Activated CD8-positive, alpha-beta T cell treated with anti-CD3 and anti-CD28 coated beads, Interleukin-2, amount 10 ng/mL, durations not matched to agents 7 days and 5 days (primary cell): Measurements from ENCODE around the gene PSRC1. TPM values are rescaled to one million over a fixed set of nuclear protein-coding genes. Genes with fewer than 3 reads are reported as not detected.

ENCODE experiments used
- ATAC-seq: fragments of 150-1000 bp; cut with Tn5 transposase; one replicate; pipeline ENCODE4 v1.10.0; 2021; ENCODE audit warnings: moderate library complexity
- CTCF ChIA-PET: fragments of 350-600 bp; sonication (Branson Sonifier 250); formaldehyde crosslinking; loops from one replicate; lab custom pipeline; 2021; ENCODE audit warnings: antibody characterized with exemption; lab: Charles Lee
- POLR2A ChIA-PET: fragments of 350-600 bp; sonication (Branson Sonifier 250); formaldehyde crosslinking; loops from one replicate; lab custom pipeline; 2021; ENCODE audit warnings: antibody characterized with exemption; lab: Charles Lee
- DNase-seq: peaks from one replicate; pipeline ENCODE4 v3.0.0-alpha.2; 2020
- H3K27ac Mint-ChIP-seq: one replicate; pipeline ENCODE4 v1.8.0; 2021; ENCODE audit warnings: mild to moderate bottlenecking, mixed read lengths
- H3K27me3 Mint-ChIP-seq: one replicate; pipeline ENCODE4 v1.8.0; 2021; ENCODE audit warnings: low read depth, mixed read lengths
- H3K36me3 Mint-ChIP-seq: one replicate; pipeline ENCODE4 v1.8.0; 2021; ENCODE audit warnings: low read depth, mixed read lengths
- H3K4me1 Mint-ChIP-seq: one replicate; pipeline ENCODE4 v1.8.0; 2021; ENCODE audit warnings: low read depth, mixed read lengths
- H3K4me3 Mint-ChIP-seq: one replicate; pipeline ENCODE4 v1.8.0; 2021; ENCODE audit warnings: mild to moderate bottlenecking, mixed read lengths
- H3K9me3 Mint-ChIP-seq: one replicate; pipeline ENCODE4 v1.8.0; 2022; ENCODE audit warnings: mixed read lengths; ENCODE audit not compliant: insufficient read depth
- total RNA-seq, 2 experiments: library from RNA; stranded (reverse); gene quantifications; one replicate each; pipeline ENCODE4 v1.2.3, GENCODE V29; 2021

PSRC1 gene
- total RNA-seq, 2 experiments from 2014 or later, result 38.2 to 40.7 TPM

- ATAC-seq (peak; percentile 95), DNase-seq (peak; percentile 69)
- peak within 1 kb of the TSS; percentile 63 for H3K4me3 Mint-ChIP-seq
- H3K27ac Mint-ChIP-seq, result no peak within 1 kb of the TSS
- H3K36me3 Mint-ChIP-seq, result no peaks in the 10 kb centered on the region
- ChIA-PET CTCF (interaction anchor here (0.9 to 1.5 kb wide), 5 partner anchors 9 to 283 kb away, joined by 3 read pairs; no protein-coding TSS in a partner anchor), POLR2A (interaction anchor here (1.2 to 1.3 kb wide), 2 partner anchors 12 to 34 kb away, joined by 3 read pairs; partner anchors contain the start of gene PSRC1)
- peaks cover 7% of the 10 kb centered on the region for H3K4me1 Mint-ChIP-seq
- H3K27me3 Mint-ChIP-seq, result peaks cover 12% of the 10 kb centered on the region
- no peaks in the 10 kb centered on the region for H3K9me3 Mint-ChIP-seq
Observed at GRCh38 chr1:109248797-109249629, 33.9 kb downstream of the PSRC1 start, which contains the start of gene CELSR2. CELSR2 (plus strand) TSS chr1:109249539; CDS start chr1:109250080, 541 bp downstream.

- no peak overlapping the region for H3K4me3 Mint-ChIP-seq
- no peaks in the 10 kb centered on the region for H3K36me3 Mint-ChIP-seq
- peaks cover 7% of the 10 kb centered on the region for H3K4me1 Mint-ChIP-seq
- ChIA-PET CTCF (no interaction called here), POLR2A (no interaction called here)
- no peak overlapping the region for H3K27ac Mint-ChIP-seq
- no peaks in the 10 kb centered on the region for H3K9me3 Mint-ChIP-seq
- DNase-seq (no peak), ATAC-seq (no peak)
- peaks cover 12% of the 10 kb centered on the region for H3K27me3 Mint-ChIP-seq
Observed at GRCh38 chr1:109248444-109248796, 34.5 kb downstream of the PSRC1 start.

- ChIA-PET POLR2A (no interaction called here), CTCF (interaction anchor here (1.4 to 1.9 kb wide), 3 partner anchors 9 to 285 kb away, joined by 3 to 4 read pairs (median 4); no protein-coding TSS in a partner anchor)
- no peak for ATAC-seq
- Mint-ChIP-seq H3K4me3 (no peak overlapping the region), H3K9me3 (no peaks in the 10 kb centered on the region), H3K4me1 (peaks cover 7% of the 10 kb centered on the region), H3K27me3 (peaks cover 12% of the 10 kb centered on the region), H3K36me3 (no peaks in the 10 kb centered on the region), H3K27ac (no peak overlapping the region)
- DNase-seq, result no peak
Observed at GRCh38 chr1:109247401-109248365, 35.3 kb downstream of the PSRC1 start.

GRCh38 chr1:109246141-109246551 is 36.8 kb downstream of the PSRC1 start:
- ChIA-PET CTCF (interaction anchor here (1.7 to 1.9 kb wide), 2 partner anchors 286 to 287 kb away, joined by 3 to 4 read pairs; no protein-coding TSS in a partner anchor), POLR2A (no interaction called here)
- H3K4me3 Mint-ChIP-seq, result no peak overlapping the region
- no peaks in the 10 kb centered on the region for H3K36me3 Mint-ChIP-seq
- H3K27ac Mint-ChIP-seq, result no peak overlapping the region
- H3K27me3 Mint-ChIP-seq, result peaks cover 23% of the 10 kb centered on the region
- ATAC-seq, result no peak
- no peaks in the 10 kb centered on the region for H3K9me3 Mint-ChIP-seq
- H3K4me1 Mint-ChIP-seq, result peaks cover 12% of the 10 kb centered on the region
- DNase-seq, result no peak

- peaks cover 21% of the 10 kb centered on the region for H3K27me3 Mint-ChIP-seq
- no peak for ATAC-seq
- H3K9me3 Mint-ChIP-seq, result no peaks in the 10 kb centered on the region
- DNase-seq, result no peak
- ChIA-PET POLR2A (no interaction called here), CTCF (no interaction called here)
- peaks cover 6% of the 10 kb centered on the region for H3K4me1 Mint-ChIP-seq
- no peak overlapping the region for H3K4me3 Mint-ChIP-seq
- peaks cover 2% of the 10 kb centered on the region for H3K36me3 Mint-ChIP-seq
- H3K27ac Mint-ChIP-seq, result no peak overlapping the region
Observed at GRCh38 chr1:109243860-109244552, 38.9 kb downstream of the PSRC1 start.

- no peak for ATAC-seq
- H3K4me1 Mint-ChIP-seq, result peaks cover 5% of the 10 kb centered on the region
Observed at GRCh38 chr1:109243221-109243620, 39.7 kb downstream of the PSRC1 start.

GRCh38 chr1:109242387-109242786 is 40.6 kb downstream of the PSRC1 start:
- no peaks in the 10 kb centered on the region for H3K9me3 Mint-ChIP-seq
- peaks cover 5% of the 10 kb centered on the region for H3K4me1 Mint-ChIP-seq
- no peak overlapping the region for H3K27ac Mint-ChIP-seq
- H3K27me3 Mint-ChIP-seq, result peaks cover 19% of the 10 kb centered on the region
- peaks cover 13% of the 10 kb centered on the region for H3K36me3 Mint-ChIP-seq
- DNase-seq (no peak), ATAC-seq (no peak)
- no peak overlapping the region for H3K4me3 Mint-ChIP-seq
- CTCF ChIA-PET, result interaction anchor here (1.2 kb wide), 1 partner anchor 156 kb away, joined by 3 read pairs; no protein-coding TSS in a partner anchor
- POLR2A ChIA-PET, result no interaction called here

More at GRCh38 chr1:109243221-109243620, 39.7 kb downstream of the PSRC1 start:
- ChIA-PET POLR2A (no interaction called here), CTCF (interaction anchor here (1.2 kb wide), 1 partner anchor 156 kb away, joined by 3 read pairs; no protein-coding TSS in a partner anchor)
- Mint-ChIP-seq H3K4me3 (no peak overlapping the region), H3K36me3 (peaks cover 6% of the 10 kb centered on the region), H3K27ac (no peak overlapping the region), H3K27me3 (peaks cover 21% of the 10 kb centered on the region), H3K9me3 (no peaks in the 10 kb centered on the region)
- DNase-seq, result no peak

GRCh38 chr1:109241841-109242345 is 41.1 kb downstream of the PSRC1 start:
- Mint-ChIP-seq H3K27me3 (peaks cover 19% of the 10 kb centered on the region), H3K9me3 (no peaks in the 10 kb centered on the region), H3K36me3 (peaks cover 18% of the 10 kb centered on the region), H3K4me3 (no peak overlapping the region), H3K27ac (no peak overlapping the region), H3K4me1 (peaks cover 5% of the 10 kb centered on the region)
- DNase-seq, result no peak
- POLR2A ChIA-PET, result no interaction called here
- CTCF ChIA-PET, result interaction anchor here (1.2 kb wide), 1 partner anchor 157 kb away, joined by 3 read pairs; no protein-coding TSS in a partner anchor
- no peak for ATAC-seq

GRCh38 chr1:109241344-109241743 is 41.6 kb downstream of the PSRC1 start:
- no peak overlapping the region for H3K27ac Mint-ChIP-seq
- ChIA-PET POLR2A (interaction anchor here (0.6 kb wide), 1 partner anchor 111 kb away, joined by 4 read pairs; no protein-coding TSS in a partner anchor), CTCF (interaction anchor here (0.6 to 1.1 kb wide), 4 partner anchors 9 to 687 kb away, joined by 3 to 4 read pairs (median 3); no protein-coding TSS in a partner anchor)
- H3K9me3 Mint-ChIP-seq, result no peaks in the 10 kb centered on the region
- H3K4me3 Mint-ChIP-seq, result no peak overlapping the region
- peaks cover 17% of the 10 kb centered on the region for H3K27me3 Mint-ChIP-seq
- H3K4me1 Mint-ChIP-seq, result peaks cover 5% of the 10 kb centered on the region
- H3K36me3 Mint-ChIP-seq, result peaks cover 21% of the 10 kb centered on the region
- ATAC-seq (no peak), DNase-seq (no peak)

GRCh38 chr1:109240158-109241152 is 42.5 kb downstream of the PSRC1 start:
- ATAC-seq, result no peak
- Mint-ChIP-seq H3K27ac (no peak overlapping the region), H3K36me3 (peaks cover 29% of the 10 kb centered on the region), H3K4me1 (peaks cover 6% of the 10 kb centered on the region), H3K27me3 (peaks cover 17% of the 10 kb centered on the region), H3K9me3 (no peaks in the 10 kb centered on the region), H3K4me3 (no peak overlapping the region)
- CTCF ChIA-PET, result interaction anchor here (0.8 to 2.5 kb wide), 8 partner anchors 10 to 292 kb away, joined by 3 to 15 read pairs (median 3); partner anchors contain the start of gene CELSR2
- POLR2A ChIA-PET, result no interaction called here
- DNase-seq, result no peak
